ENCODE data around the gene ACMSD. TPM values are rescaled to one million over a fixed set of nuclear protein-coding genes. Genes with fewer than 3 reads are reported as not detected.

Gene ACMSD
- total and polyA plus RNA-seq, 9 of the 15 experiments (the other 6 are each of a cell fraction or from before 2014, with no cell fraction given), result not detected

- TF ChIP-seq TRIM28 (IDR thresholded peaks at IDR 0.05), result no peak
- TF ChIP-seq CBX8 (IDR thresholded peaks at IDR 0.05; ENCODE audit: borderline replicate concordance, extremely low read depth, low read depth, low read length, poor library complexity, severe bottlenecking), result no peak
- TF ChIP-seq SMARCA5 (IDR thresholded peaks at IDR 0.05), result no peak
- no peak for TF ChIP-seq SOX6 (IDR thresholded peaks at IDR 0.05)
- no peak for TF ChIP-seq ARHGAP35 (IDR thresholded peaks at IDR 0.05; ENCODE audit: partially characterized antibody)
- no peak for TF ChIP-seq ZNF695 (CRISPR knock-in tag; IDR thresholded peaks at IDR 0.05)
- peak; percentile 91 for TF ChIP-seq BRD4 (IDR thresholded peaks at IDR 0.05)
- no peak; the same call in 1 of the 2 replicates for TF ChIP-seq ZNF644 (tag; IDR thresholded peaks at IDR 0.05; ENCODE audit: low read depth)
- TF ChIP-seq ZNF133 (CRISPR knock-in tag; IDR thresholded peaks at IDR 0.05), result no peak
- no peak for TF ChIP-seq ZNF57 (CRISPR knock-in tag; IDR thresholded peaks at IDR 0.05)
- TF ChIP-seq SMARCC2 (IDR thresholded peaks at IDR 0.05; ENCODE audit: low read depth), result no peak
- TF ChIP-seq, protein P1, sequence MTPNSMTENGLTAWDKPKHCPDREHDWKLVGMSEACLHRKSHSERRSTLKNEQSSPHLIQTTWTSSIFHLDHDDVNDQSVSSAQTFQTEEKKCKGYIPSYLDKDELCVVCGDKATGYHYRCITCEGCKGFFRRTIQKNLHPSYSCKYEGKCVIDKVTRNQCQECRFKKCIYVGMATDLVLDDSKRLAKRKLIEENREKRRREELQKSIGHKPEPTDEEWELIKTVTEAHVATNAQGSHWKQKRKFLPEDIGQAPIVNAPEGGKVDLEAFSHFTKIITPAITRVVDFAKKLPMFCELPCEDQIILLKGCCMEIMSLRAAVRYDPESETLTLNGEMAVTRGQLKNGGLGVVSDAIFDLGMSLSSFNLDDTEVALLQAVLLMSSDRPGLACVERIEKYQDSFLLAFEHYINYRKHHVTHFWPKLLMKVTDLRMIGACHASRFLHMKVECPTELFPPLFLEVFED (CRISPR knock-in tag; conservative IDR thresholded peaks at IDR 0.05), result no peak
- TF ChIP-seq HNRNPUL1 (IDR thresholded peaks at IDR 0.05; ENCODE audit: low read length), result no peak
- TF ChIP-seq TAF9B (IDR thresholded peaks at IDR 0.05; ENCODE audit: partially characterized antibody), result peak; percentile 66
- no peak for TF ChIP-seq NR2F6 (CRISPR knock-in tag; IDR thresholded peaks at IDR 0.05)
- TF ChIP-seq KDM5B (IDR thresholded peaks at IDR 0.05; ENCODE audit: insufficient replicate concordance, low read depth, low read length), result peak; percentile 65
- TF ChIP-seq AFF4 (CRISPR knock-in tag; IDR thresholded peaks at IDR 0.05), result no peak
- no peak for TF ChIP-seq KDM2B (CRISPR knock-in tag; IDR thresholded peaks at IDR 0.05)
- TF ChIP-seq HCFC1 (IDR thresholded peaks at IDR 0.05; ENCODE audit: low read depth, low read length), result peak; percentile 84
- TF ChIP-seq EGR1 (conservative IDR thresholded peaks at IDR 0.05), result peak; percentile 75
- peak; percentile 79 to 94 (median 91) for TF ChIP-seq YY1 (IDR thresholded peaks at IDR 0.05; ENCODE audit: borderline replicate concordance in 1 of 3, control insufficient read depth in 1 of 3, extremely low read depth in 1 of 3, insufficient read depth in 3 of 3, insufficient read length in 1 of 3, insufficient replicate concordance in 2 of 3, low read depth in 1 of 3, low read length in 2 of 3)
- TF ChIP-seq SREBF1 (IDR thresholded peaks at IDR 0.05; ENCODE audit: borderline replicate concordance, low read depth, low read length), result no peak
These were observed 80.3 kb downstream of the ACMSD start, which contains the start of gene CCNT2 (continued) for GRCh38 chr2:134918526-134919340.
